Endothelial cell of umbilical vein (primary cell): ENCODE data around the gene HES6. TPM values are rescaled to one million over a fixed set of nuclear protein-coding genes. Genes with fewer than 3 reads are reported as not detected.

Source experiments
- BruUV-seq: library from RNA; stranded (reverse); fragments of 400-500 nt; replicated peaks from 2 replicates; lab custom pipeline; 2021; lab: Mats Ljungman, UMichigan
- CTCF ChIA-PET: fragments of 300-600, 350-600 bp; sonication (Branson Sonifier 250); formaldehyde crosslinking; loops from one replicate; lab custom pipeline; 2021; ENCODE audit warnings: antibody characterized with exemption, inconsistent platforms; lab: Charles Lee
- POLR2A ChIA-PET: fragments of 300-600, 350-600 bp; sonication (Branson Sonifier 250); formaldehyde crosslinking; loops from one replicate; lab custom pipeline; 2021; ENCODE audit warnings: antibody characterized with exemption, inconsistent platforms; lab: Charles Lee
- DNase-seq: peaks from one replicate; pipeline ENCODE4 v3.0.0-alpha.2; 2011; ENCODE audit warnings: low read depth, low spot score
- FAIRE-seq: peaks from 2 replicates; lab custom pipeline; 2011; peaks lifted over from hg19 to GRCh38; lab: Jason Lieb, UNC
- H2AFZ ChIP-seq: 2 replicates; pipeline ENCODE4 v1.6.0; 2012; ENCODE audit warnings: low read depth, low read length, control low read depth, inconsistent platforms
- H3K27ac ChIP-seq: 2 replicates; pipeline ENCODE4 v1.5.1; 2011; ENCODE audit warnings: low read depth, mild to moderate bottlenecking, control low read depth, low read length, moderate library complexity; ENCODE audit not compliant: insufficient read depth
- H3K27me3 ChIP-seq, 2 experiments: 2 replicates each; pipeline versions ENCODE4 v1.6.0 to v1.6.1; 2011; ENCODE audit warnings: low read length in 2 of 2, mixed read lengths in 1 of 2; ENCODE audit not compliant: control insufficient read depth in 2 of 2, insufficient read depth in 2 of 2
- H3K36me3 ChIP-seq, 2 experiments: 2 replicates in 1 of 2; 3 replicates in 1 of 2; pipeline ENCODE4 v1.5.1; 2011; ENCODE audit warnings: low read length in 2 of 2, mild to moderate bottlenecking in 1 of 2, moderate library complexity in 1 of 2; ENCODE audit not compliant: control insufficient read depth in 2 of 2, insufficient read depth in 2 of 2; ENCODE audit errors: extremely low read depth in 1 of 2
- H3K4me1 ChIP-seq: 3 replicates; pipeline ENCODE4 v1.5.1; 2011; ENCODE audit warnings: mild to moderate bottlenecking, low read length; ENCODE audit not compliant: control insufficient read depth, insufficient read depth; ENCODE audit errors: extremely low read depth
- H3K4me2 ChIP-seq: 2 replicates; pipeline ENCODE4 v1.6.1; 2011; ENCODE audit warnings: low read length, control low read depth, mixed read lengths; ENCODE audit not compliant: insufficient read depth
- H3K4me3 ChIP-seq, 3 experiments: fragments of 200-600 bp in 1 of 3; sonication (generic), shearing (Covaris generic) in 1 of 3; replicated peaks in 1 of 3; 2 replicates each; pipeline ENCODE4 v1.5.1; 2011 to 2016; ENCODE audit warnings: control low read depth in 3 of 3, low read length in 3 of 3, mild to moderate bottlenecking in 2 of 3, inconsistent platforms in 1 of 3, low read depth in 1 of 3, moderate library complexity in 1 of 3; ENCODE audit not compliant: insufficient read depth in 1 of 3
- H3K79me2 ChIP-seq: 2 replicates; pipeline ENCODE4 v1.6.0; 2012; ENCODE audit warnings: low read length, inconsistent platforms; ENCODE audit not compliant: control insufficient read depth, insufficient read depth
- H3K9ac ChIP-seq: replicated peaks from 2 replicates; pipeline ENCODE3; 2011; ENCODE audit warnings: low read length, control low read depth; ENCODE audit not compliant: insufficient read depth; ENCODE audit errors: extremely low read depth
- H3K9me1 ChIP-seq: replicated peaks from 3 replicates; pipeline ENCODE4 v1.6.0; 2011; ENCODE audit warnings: mild to moderate bottlenecking, low read length; ENCODE audit not compliant: control insufficient read depth, insufficient read depth; ENCODE audit errors: extremely low read depth
- H3K9me3 ChIP-seq: replicated peaks from 2 replicates; pipeline ENCODE4 v1.5.1; 2012; ENCODE audit warnings: low read length, inconsistent platforms; ENCODE audit not compliant: control insufficient read depth, insufficient read depth
- H4K20me1 ChIP-seq: replicated peaks from 2 replicates; pipeline ENCODE3; 2011; ENCODE audit warnings: mild to moderate bottlenecking, low read length; ENCODE audit not compliant: control insufficient read depth, insufficient read depth; ENCODE audit errors: extremely low read depth
- CTCF ChIP-seq, 2 donors: IDR thresholded peaks; 1 replicate in 1 of 2; 2 replicates in 1 of 2; pipeline ENCODE4 v1.5.1; 2011; ENCODE audit warnings: low read length in 2 of 2, mild to moderate bottlenecking in 2 of 2, moderate library complexity in 2 of 2, control low read depth in 1 of 2, inconsistent platforms in 1 of 2, low read depth in 1 of 2; ENCODE audit not compliant: insufficient read depth in 1 of 2; ENCODE audit errors: extremely low read depth in 1 of 2
- FOS ChIP-seq: IDR thresholded peaks from 2 replicates; pipeline ENCODE4 v1.6.1; 2011; ENCODE audit warnings: mild to moderate bottlenecking, low read length, moderate library complexity, borderline replicate concordance; ENCODE audit not compliant: insufficient read depth
- GATA2 ChIP-seq: IDR thresholded peaks from 2 replicates; pipeline ENCODE4 v1.7.0; 2011; ENCODE audit warnings: low read depth, mild to moderate bottlenecking, moderate library complexity, mixed read lengths, low read length; ENCODE audit not compliant: insufficient read length, insufficient read depth
- JUN ChIP-seq: IDR thresholded peaks from 2 replicates; pipeline ENCODE4 v1.6.1; 2011; ENCODE audit warnings: borderline replicate concordance, low read depth; ENCODE audit not compliant: insufficient read length, insufficient read depth
- MAX ChIP-seq: IDR thresholded peaks from 2 replicates; pipeline ENCODE4 v1.6.1; 2011; ENCODE audit not compliant: insufficient read depth, insufficient read length
- dilution Hi-C: fragments of 300-500 bp; cut with MboI; formaldehyde crosslinking; loops from one replicate; pipeline ENCODE4 v1.15.0; 2019; ENCODE audit warnings: low sequenced_read_pairs; ENCODE audit not compliant: extremely low pct_ligation_motif_present
- intact Hi-C: fragments of 100-400 bp; cut with micrococcal nuclease; formaldehyde crosslinking; loops from one replicate; pipeline ENCODE4 v1.10.0; 2022
- polyA plus RNA-seq, 4 experiments: library from polyadenylated mRNA; depleted of rRNA in 3 of 4; stranded (reverse) in 3 of 4; unstranded in 1 of 4; fragments of >200 nt; gene quantifications; 2 replicates each; pipeline versions ENCODE4 v1.2.1 to v1.2.3, GENCODE V29; 2011 to 2012; ENCODE audit warnings: missing spikeins in 1 of 4
- total RNA-seq: library from RNA; stranded (reverse); gene quantifications from 2 replicates; pipeline ENCODE4 v1.2.3, GENCODE V29; 2021

The HES6 gene
- total and polyA plus RNA-seq, 2 donors (not counting 3 experiments of a cell fraction or from before 2014, with no cell fraction given), result 2.2 to 5.1 TPM

DNA sequence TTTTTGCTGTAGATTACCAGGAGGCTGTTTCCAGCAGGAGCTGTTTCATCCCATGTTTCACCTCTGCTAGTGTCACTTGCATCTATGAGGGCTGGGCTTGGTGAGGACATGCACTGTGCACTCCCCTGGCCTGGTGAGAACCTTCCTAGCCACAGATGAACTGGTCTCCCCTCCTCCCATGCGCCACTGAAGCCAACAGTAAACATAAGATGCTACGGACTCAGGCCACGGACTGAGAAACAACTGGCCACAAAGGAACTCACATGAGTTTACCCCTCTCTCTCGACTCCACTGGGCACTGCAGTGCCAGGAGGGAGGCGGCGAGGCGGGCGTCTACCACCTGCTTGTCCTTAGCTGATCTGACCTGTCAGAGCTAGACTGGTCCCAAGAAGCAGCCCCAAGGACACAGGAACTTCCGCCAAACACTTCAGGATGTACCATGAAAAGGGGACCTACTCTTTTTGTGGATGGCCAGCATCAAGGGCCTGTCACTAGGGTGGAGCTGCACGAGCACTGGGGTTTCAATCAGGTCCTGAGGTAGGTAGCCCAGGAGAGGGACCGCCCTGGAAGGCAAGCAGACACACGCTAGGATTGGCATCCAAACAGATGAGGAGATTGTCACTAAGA, 22.8 kb upstream of the HES6 start:
- dilution Hi-C loops, result no loop called here
- CTCF ChIA-PET, result interaction anchor here (0.6 to 3.2 kb wide), 53 partner anchors 9 to 752 kb away, joined by 3 to 74 read pairs (median 5); partner anchors contain the start of genes ERFE, HES6, PER2 and RAMP1
- H4K20me1 ChIP-seq, result no peaks in the 10 kb centered on the region

More for the DNA sequence above, 22.8 kb upstream of the HES6 start:
- Histone ChIP-seq H3K4me1 (peaks cover 15% of the 10 kb centered on the region), H3K79me2 (no peaks in the 10 kb centered on the region), H3K9ac (no peak overlapping the region), H3K9me1 (no peaks in the 10 kb centered on the region), H3K27ac (no peak overlapping the region), H2AFZ (no peak overlapping the region), H3K36me3 (no peaks in the 10 kb centered on the region), H3K4me3 (no peak overlapping the region), H3K4me2 (no peak overlapping the region), H3K9me3 (no peaks in the 10 kb centered on the region), H3K27me3 (no peaks in the 10 kb centered on the region)
- no peak for FAIRE-seq
- no peak for DNase-seq
- POLR2A ChIA-PET, result interaction anchor here (1.2 kb wide), 1 partner anchor 28 kb away, joined by 3 read pairs; no protein-coding TSS in a partner anchor
- TF ChIP-seq CTCF (IDR thresholded peaks at IDR 0.05; ENCODE audit: extremely low read depth in 1 of 2, insufficient read depth in 1 of 2, low read depth in 1 of 2, low read length in 2 of 2) (no peak), JUN (no peak), FOS (no peak), GATA2 (no peak), MAX (no peak)
- no TSS peak for BruUV-seq
- intact Hi-C loops, result loop anchor here (1.0 to 10.0 kb wide), 9 partner anchors 22 to 748 kb away; partner anchors contain the start of genes HES6, ILKAP, PER2 and TRAF3IP1
